Neutrophil (primary cell): ENCODE data around the gene SLC25A21.

ENCODE experiments used
- H3K27ac ChIP-seq: fragments of 200-600 bp; sonication (generic); 2 replicates; pipeline ENCODE4 v1.5.1; 2016; ENCODE audit warnings: mild to moderate bottlenecking, moderate library complexity
- H3K27me3 ChIP-seq: fragments of 200-600 bp; sonication (generic); 2 replicates; pipeline ENCODE4 v1.6.0; 2016; ENCODE audit warnings: mild to moderate bottlenecking
- H3K36me3 ChIP-seq: fragments of 200-600 bp; sonication (generic); 2 replicates; pipeline ENCODE4 v1.5.1; 2017
- H3K4me1 ChIP-seq, 2 experiments: fragments of 200-600 bp in 1 of 2; sonication (generic) in 1 of 2; 1 replicate in 1 of 2; 2 replicates in 1 of 2; pipeline versions ENCODE4 v1.5.1 to v1.6.1; 2013 to 2016; ENCODE audit warnings: low read depth in 1 of 2, low read length in 1 of 2, mild to moderate bottlenecking in 1 of 2, moderate library complexity in 1 of 2; ENCODE audit not compliant: control insufficient read depth in 1 of 2, insufficient read depth in 1 of 2
- H3K4me3 ChIP-seq, 2 experiments: fragments of 200-600 bp in 1 of 2; sonication (generic) in 1 of 2; 1 replicate in 1 of 2; 2 replicates in 1 of 2; pipeline ENCODE4 v1.5.1; 2013 to 2016; ENCODE audit warnings: low read depth in 1 of 2, low read length in 1 of 2, mild to moderate bottlenecking in 1 of 2, moderate library complexity in 1 of 2
- H3K9me3 ChIP-seq: fragments of 200-600 bp; sonication (generic); 2 replicates; pipeline ENCODE4 v1.5.1; 2016
- CTCF ChIP-seq: fragments of 200-600 bp; sonication (generic); IDR thresholded peaks from 2 replicates; pipeline ENCODE4 v1.5.1; 2016; ENCODE audit warnings: antibody characterized with exemption

Gene SLC25A21

GRCh38 chr14:36940476-36940875 lies 231.9 kb downstream of the SLC25A21 start:
- H3K27ac ChIP-seq: no peak overlapping the region
- no peaks in the 10 kb centered on the region for H3K9me3 ChIP-seq
- no peak overlapping the region for H3K4me3 ChIP-seq
- no peak for TF ChIP-seq CTCF
- H3K4me1 ChIP-seq: no peaks in the 10 kb centered on the region
- H3K36me3 ChIP-seq: no peaks in the 10 kb centered on the region
- no peaks in the 10 kb centered on the region for H3K27me3 ChIP-seq

- Histone ChIP-seq H3K4me3 (no peak overlapping the region), H3K4me1 (no peaks in the 10 kb centered on the region), H3K27ac (no peak overlapping the region), H3K36me3 (no peaks in the 10 kb centered on the region), H3K27me3 (no peaks in the 10 kb centered on the region), H3K9me3 (no peaks in the 10 kb centered on the region)
- no peak for TF ChIP-seq CTCF
Measured at GRCh38 chr14:36939265-36939664, 233.1 kb downstream of the SLC25A21 start.

- Histone ChIP-seq H3K4me3 (no peak overlapping the region), H3K27ac (no peak overlapping the region), H3K4me1 (no peaks in the 10 kb centered on the region), H3K36me3 (no peaks in the 10 kb centered on the region), H3K9me3 (no peaks in the 10 kb centered on the region), H3K27me3 (no peaks in the 10 kb centered on the region)
- TF ChIP-seq CTCF: no peak
Measured at GRCh38 chr14:36938678-36939077, 233.7 kb downstream of the SLC25A21 start.

GRCh38 chr14:36935976-36936678 lies 236.3 kb downstream of the SLC25A21 start:
- H3K4me1 ChIP-seq: no peaks in the 10 kb centered on the region
- H3K27me3 ChIP-seq: no peaks in the 10 kb centered on the region
- H3K36me3 ChIP-seq: no peaks in the 10 kb centered on the region
- no peak overlapping the region for H3K27ac ChIP-seq
- H3K9me3 ChIP-seq: no peaks in the 10 kb centered on the region
- TF ChIP-seq CTCF: no peak
- no peak overlapping the region for H3K4me3 ChIP-seq

- no peaks in the 10 kb centered on the region for H3K27me3 ChIP-seq
- no peaks in the 10 kb centered on the region for H3K36me3 ChIP-seq
- H3K9me3 ChIP-seq: no peaks in the 10 kb centered on the region
- no peak overlapping the region for H3K4me3 ChIP-seq
- TF ChIP-seq CTCF: no peak
- H3K4me1 ChIP-seq: no peaks in the 10 kb centered on the region
- no peak overlapping the region for H3K27ac ChIP-seq
Measured at GRCh38 chr14:36934304-36934703, 238.1 kb downstream of the SLC25A21 start.

GRCh38 chr14:36931791-36932190 lies 240.6 kb downstream of the SLC25A21 start:
- Histone ChIP-seq H3K27me3 (no peaks in the 10 kb centered on the region), H3K4me3 (no peak overlapping the region), H3K27ac (no peak overlapping the region), H3K9me3 (no peaks in the 10 kb centered on the region), H3K36me3 (no peaks in the 10 kb centered on the region), H3K4me1 (no peaks in the 10 kb centered on the region)
- TF ChIP-seq CTCF: no peak
